PFSK-1 (cell line): Measurements from ENCODE around the gene FKBP1B.

Source experiments
- POLR2AphosphoS5 ChIP-seq: IDR thresholded peaks from 2 replicates; pipeline ENCODE4 v1.6.1; 2012; ENCODE audit warnings: low read depth, mild to moderate bottlenecking, control low read depth, low read length, moderate library complexity
- TAF1 ChIP-seq: IDR thresholded peaks from 2 replicates; pipeline ENCODE4 v1.6.1; 2012; ENCODE audit warnings: low read length, control low read depth, borderline replicate concordance; ENCODE audit not compliant: insufficient read depth

DNA sequence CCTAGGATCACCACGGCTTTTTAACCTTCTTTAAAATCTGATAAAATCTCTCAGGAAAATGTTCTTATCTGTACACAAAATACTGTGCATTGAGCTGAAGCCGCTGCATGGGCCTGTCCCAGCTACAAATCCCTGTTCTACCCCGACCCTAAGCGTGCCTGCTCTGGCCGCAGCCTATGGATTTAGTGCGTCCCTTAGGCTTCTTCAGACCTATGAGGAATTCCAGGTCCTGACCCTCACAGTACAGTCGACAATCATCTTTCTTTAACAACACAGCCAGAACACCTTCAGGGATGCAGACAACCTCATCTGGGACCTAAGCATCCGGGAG, 1.9 kb upstream of the FKBP1B start:
- no peak for TF ChIP-seq POLR2AphosphoS5
- no peak for TF ChIP-seq TAF1
